ENCODE data around the gene TNFSF13. TPM values are rescaled to one million over a fixed set of nuclear protein-coding genes. Genes with fewer than 3 reads are reported as not detected.

The TNFSF13 gene
- total RNA-seq = 10 to 100 TPM; 79.2 to 87.4 TPM
- polyA plus RNA-seq (ENCODE audit: insufficient read length in 6 of 6) = 10 to 100 TPM; 13.5 to 21.9 (median 19.8) TPM
- long read RNA-seq, donor 1, partial matches to known transcripts = 0 of 3 reads
- long read RNA-seq, donor 1, other reads (novel, unspliced or antisense) = 0 of 3 reads
- long read RNA-seq, donor 2, transcript TNFSF13-201 (6 exons, 1,971 nt) = major isoform, 5 of 12 reads
- long read RNA-seq, donor 2, partial matches to known transcripts = 6 of 12 reads
- long read RNA-seq, donor 2, other reads (novel, unspliced or antisense) = 0 of 12 reads
- long read RNA-seq, donor 3, transcript TNFSF13-201 (6 exons, 1,971 nt) = major isoform, 6 of 6 reads
- long read RNA-seq, donor 3, partial matches to known transcripts = 0 of 6 reads
- long read RNA-seq, donor 3, other reads (novel, unspliced or antisense) = 0 of 6 reads
- long read RNA-seq, donor 4, transcript TNFSF13-201 (6 exons, 1,971 nt) = major isoform, 58 of 95 reads
- long read RNA-seq, donor 4, partial matches to known transcripts = 25 of 95 reads
- long read RNA-seq, donor 4, other reads (novel, unspliced or antisense) = 5 of 95 reads
- long read RNA-seq, donor 5, partial matches to known transcripts = 0 of 4 reads
- long read RNA-seq, donor 5, other reads (novel, unspliced or antisense) = 0 of 4 reads
- long read RNA-seq, donor 6 = 0 reads
- long read RNA-seq, donor 7, partial matches to known transcripts = 0 of 1 reads
- long read RNA-seq, donor 7, other reads (novel, unspliced or antisense) = 0 of 1 reads
- long read RNA-seq, donor 8, transcript TNFSF13-201 (6 exons, 1,971 nt) = major isoform, 5 of 5 reads
- long read RNA-seq, donor 8, partial matches to known transcripts = 0 of 5 reads
- long read RNA-seq, donor 8, other reads (novel, unspliced or antisense) = 0 of 5 reads
- long read RNA-seq, donor 9 = 0 reads
- long read RNA-seq, donor 10, transcript TNFSF13-202 (5 exons, 2,036 nt) = minor isoform, 11 of 188 reads
- long read RNA-seq, donor 10, transcript TNFSF13-201 (6 exons, 1,971 nt) = major isoform, 115 of 188 reads
- long read RNA-seq, donor 10, transcript TNFSF13-205 (7 exons, 1,593 nt) = minor isoform, 13 of 188 reads
- long read RNA-seq, donor 10, partial matches to known transcripts = 11 of 188 reads
- long read RNA-seq, donor 10, other reads (novel, unspliced or antisense) = 34 of 188 reads
- long read RNA-seq, donor 11 = 0 reads
- long read RNA-seq, donor 12, partial matches to known transcripts = 0 of 3 reads
- long read RNA-seq, donor 12, other reads (novel, unspliced or antisense) = 0 of 3 reads

GRCh38 chr17:7558544-7559319, at the start of gene TNFSF13:
Gene TNFSF13 (plus strand): TSS chr17:7558750. CDS start chr17:7559040, 290 bp downstream.
- peak within 1 kb of the TSS; percentile 36 to 82 for H3K4me3 ChIP-seq
- H3K36me3 ChIP-seq = peaks cover 0 to 15% of the 10 kb centered on the region in 2 donors
- no peaks in the 10 kb centered on the region for H3K27me3 ChIP-seq
- TF ChIP-seq, protein P1, sequence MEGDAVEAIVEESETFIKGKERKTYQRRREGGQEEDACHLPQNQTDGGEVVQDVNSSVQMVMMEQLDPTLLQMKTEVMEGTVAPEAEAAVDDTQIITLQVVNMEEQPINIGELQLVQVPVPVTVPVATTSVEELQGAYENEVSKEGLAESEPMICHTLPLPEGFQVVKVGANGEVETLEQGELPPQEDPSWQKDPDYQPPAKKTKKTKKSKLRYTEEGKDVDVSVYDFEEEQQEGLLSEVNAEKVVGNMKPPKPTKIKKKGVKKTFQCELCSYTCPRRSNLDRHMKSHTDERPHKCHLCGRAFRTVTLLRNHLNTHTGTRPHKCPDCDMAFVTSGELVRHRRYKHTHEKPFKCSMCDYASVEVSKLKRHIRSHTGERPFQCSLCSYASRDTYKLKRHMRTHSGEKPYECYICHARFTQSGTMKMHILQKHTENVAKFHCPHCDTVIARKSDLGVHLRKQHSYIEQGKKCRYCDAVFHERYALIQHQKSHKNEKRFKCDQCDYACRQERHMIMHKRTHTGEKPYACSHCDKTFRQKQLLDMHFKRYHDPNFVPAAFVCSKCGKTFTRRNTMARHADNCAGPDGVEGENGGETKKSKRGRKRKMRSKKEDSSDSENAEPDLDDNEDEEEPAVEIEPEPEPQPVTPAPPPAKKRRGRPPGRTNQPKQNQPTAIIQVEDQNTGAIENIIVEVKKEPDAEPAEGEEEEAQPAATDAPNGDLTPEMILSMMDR (IDR thresholded peaks at IDR 0.05) = no peak
- H3K9me3 ChIP-seq = no peaks in the 10 kb centered on the region
- peak; percentile 19 for ATAC-seq
- peak in 2 of 4 donors; percentile 63 to 88 for DNase-seq
- H3K4me1 ChIP-seq = peaks cover 44 to 74% of the 10 kb centered on the region in 2 donors
- intact Hi-C loops (cut with DNase I) = no loop called here
- peak within 1 kb of the TSS; percentile 93 to 97 for H3K27ac ChIP-seq

DNA sequence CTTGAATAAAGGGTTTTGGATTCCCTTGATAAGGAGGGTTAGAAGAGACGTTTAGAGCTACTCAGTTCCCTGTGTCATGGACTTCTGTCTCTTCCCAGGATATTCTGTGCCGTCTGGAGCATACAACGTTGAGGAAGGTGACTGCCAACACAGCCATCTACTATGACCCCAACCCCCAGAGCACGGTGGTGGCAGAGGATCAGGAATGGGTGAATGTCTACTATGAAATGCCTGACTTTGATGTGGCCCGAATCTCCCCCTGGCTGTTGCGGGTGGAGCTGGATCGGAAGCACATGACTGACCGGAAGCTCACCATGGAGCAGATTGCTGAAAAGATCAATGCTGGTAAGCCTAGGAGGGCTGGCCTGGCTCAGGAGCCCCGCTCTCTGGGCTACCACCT, 49.7 kb upstream of the TNFSF13 start:
- no peak overlapping the region for H3K27ac ChIP-seq
- no peaks in the 10 kb centered on the region for H3K4me1 ChIP-seq
- no peak overlapping the region for H3K4me3 ChIP-seq
- TF ChIP-seq, protein P1 (IDR thresholded peaks at IDR 0.05) = no peak
- no peaks in the 10 kb centered on the region for H3K27me3 ChIP-seq
- DNase-seq = no peak
- H3K9me3 ChIP-seq = no peaks in the 10 kb centered on the region
- H3K36me3 ChIP-seq = peaks cover 0 to 100% of the 10 kb centered on the region in 2 donors
- ATAC-seq = no peak
- intact Hi-C loops (cut with DNase I) = no loop called here

GRCh38 chr17:7509937-7510336, 48.6 kb upstream of the TNFSF13 start:
- Histone ChIP-seq H3K9me3 (no peaks in the 10 kb centered on the region), H3K27ac (no peak overlapping the region), H3K36me3 (peaks cover 0 to 98% of the 10 kb centered on the region in 2 donors), H3K27me3 (no peaks in the 10 kb centered on the region), H3K4me3 (no peak overlapping the region), H3K4me1 (peaks cover 2 to 3% of the 10 kb centered on the region in 2 donors)
- no peak for DNase-seq
- intact Hi-C loops (cut with DNase I) = loop anchor here in 1 of 2 donors (5.0 kb wide), 1 partner anchor 52 kb away; the partner anchor contains the start of gene SENP3
- ATAC-seq = no peak
- TF ChIP-seq, protein P1 (IDR thresholded peaks at IDR 0.05) = no peak

DNA sequence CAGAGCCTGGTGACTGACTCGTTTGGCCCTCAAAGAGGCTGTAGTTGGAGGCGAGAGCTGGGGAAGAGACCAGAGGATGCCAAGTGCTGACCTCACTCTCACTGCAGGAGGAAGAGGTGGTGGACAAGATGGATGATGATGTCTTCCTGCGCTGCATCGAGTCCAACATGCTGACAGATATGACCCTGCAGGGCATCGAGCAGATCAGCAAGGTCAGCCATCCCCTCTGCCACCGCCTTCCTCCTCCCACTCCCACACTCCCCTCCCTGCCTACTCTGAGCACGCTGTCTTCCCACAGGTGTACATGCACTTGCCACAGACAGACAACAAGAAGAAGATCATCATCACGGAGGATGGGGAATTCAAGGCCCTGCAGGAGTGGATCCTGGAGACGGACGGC, 47.4 kb upstream of the TNFSF13 start:
- DNase-seq = no peak
- H3K27ac ChIP-seq = no peak overlapping the region
- intact Hi-C loops (cut with DNase I) = loop anchor here in 1 of 2 donors (5.0 kb wide), 1 partner anchor 51 kb away; the partner anchor contains the start of gene SENP3
- no peaks in the 10 kb centered on the region for H3K27me3 ChIP-seq
- peaks cover 4 to 13% of the 10 kb centered on the region in 2 donors for H3K4me1 ChIP-seq
- no peak overlapping the region for H3K4me3 ChIP-seq
- peaks cover 0 to 87% of the 10 kb centered on the region in 2 donors for H3K36me3 ChIP-seq
- ATAC-seq = no peak
- TF ChIP-seq, protein P1 (IDR thresholded peaks at IDR 0.05) = no peak
- no peaks in the 10 kb centered on the region for H3K9me3 ChIP-seq
